ENCODE results near the gene LCE1C.

DNA sequence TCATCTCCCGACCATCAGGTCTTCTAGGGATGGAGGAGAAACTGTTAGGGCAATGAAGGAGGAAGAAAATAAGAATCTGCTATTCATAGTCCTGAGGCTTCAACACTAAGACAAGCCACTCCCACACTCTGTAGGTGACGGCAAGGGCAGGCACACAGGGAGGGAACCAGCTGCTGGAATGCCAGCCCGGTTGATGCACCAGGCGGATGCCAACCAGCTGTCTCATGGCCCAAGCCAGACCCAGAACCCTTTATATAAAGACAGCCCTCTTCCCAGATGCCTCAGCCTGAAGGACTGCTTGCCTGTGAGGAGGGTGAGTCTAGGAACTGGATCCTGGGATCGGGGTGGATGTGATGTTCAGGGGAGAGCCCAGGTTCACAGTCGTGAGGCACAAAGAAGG, 48.7 kb downstream of the LCE1C start, which contains the start of gene KPRP:
- TF ChIP-seq, protein P1, sequence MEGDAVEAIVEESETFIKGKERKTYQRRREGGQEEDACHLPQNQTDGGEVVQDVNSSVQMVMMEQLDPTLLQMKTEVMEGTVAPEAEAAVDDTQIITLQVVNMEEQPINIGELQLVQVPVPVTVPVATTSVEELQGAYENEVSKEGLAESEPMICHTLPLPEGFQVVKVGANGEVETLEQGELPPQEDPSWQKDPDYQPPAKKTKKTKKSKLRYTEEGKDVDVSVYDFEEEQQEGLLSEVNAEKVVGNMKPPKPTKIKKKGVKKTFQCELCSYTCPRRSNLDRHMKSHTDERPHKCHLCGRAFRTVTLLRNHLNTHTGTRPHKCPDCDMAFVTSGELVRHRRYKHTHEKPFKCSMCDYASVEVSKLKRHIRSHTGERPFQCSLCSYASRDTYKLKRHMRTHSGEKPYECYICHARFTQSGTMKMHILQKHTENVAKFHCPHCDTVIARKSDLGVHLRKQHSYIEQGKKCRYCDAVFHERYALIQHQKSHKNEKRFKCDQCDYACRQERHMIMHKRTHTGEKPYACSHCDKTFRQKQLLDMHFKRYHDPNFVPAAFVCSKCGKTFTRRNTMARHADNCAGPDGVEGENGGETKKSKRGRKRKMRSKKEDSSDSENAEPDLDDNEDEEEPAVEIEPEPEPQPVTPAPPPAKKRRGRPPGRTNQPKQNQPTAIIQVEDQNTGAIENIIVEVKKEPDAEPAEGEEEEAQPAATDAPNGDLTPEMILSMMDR (IDR thresholded peaks at IDR 0.05; ENCODE audit: borderline replicate concordance, extremely low read depth, low read length, poor library complexity, severe bottlenecking), result no peak
- no peak for TF ChIP-seq EZH2 (IDR thresholded peaks at IDR 0.05; ENCODE audit: borderline replicate concordance, low read depth, low read length, severe bottlenecking)
